Duodenal mucosa (tissue), 2 donors: ENCODE results near the gene PARP6.

Experiments
- H3K27ac ChIP-seq: one replicate; pipeline ENCODE4 v1.7.0; 2013; ENCODE audit warnings: low read depth, low read length
- H3K27me3 ChIP-seq, 2 donors: one replicate each; pipeline ENCODE4 v1.7.0; 2013; ENCODE audit warnings: low read length in 2 of 2, control low read depth in 1 of 2; ENCODE audit not compliant: insufficient read depth in 2 of 2, control insufficient read depth in 1 of 2
- H3K36me3 ChIP-seq, 2 donors: one replicate each; pipeline ENCODE4 v1.7.0; 2013; ENCODE audit warnings: low read length in 2 of 2, control low read depth in 1 of 2; ENCODE audit not compliant: insufficient read depth in 2 of 2, control insufficient read depth in 1 of 2
- H3K4me1 ChIP-seq, 2 donors: one replicate each; pipeline ENCODE4 v1.7.0; 2013; ENCODE audit warnings: low read length in 2 of 2, control low read depth in 1 of 2; ENCODE audit not compliant: insufficient read depth in 2 of 2, control insufficient read depth in 1 of 2
- H3K4me3 ChIP-seq, 2 donors: one replicate each; pipeline ENCODE4 v1.7.0; 2013; ENCODE audit warnings: low read length in 2 of 2, low read depth in 1 of 2
- H3K9ac ChIP-seq, 2 donors: one replicate each; pipeline ENCODE4 v1.7.0; 2013; ENCODE audit warnings: low read length in 2 of 2, low read depth in 1 of 2
- H3K9me3 ChIP-seq, 2 donors: one replicate each; pipeline ENCODE4 v1.7.0; 2013; ENCODE audit warnings: low read length in 2 of 2, control low read depth in 1 of 2; ENCODE audit not compliant: control insufficient read depth in 1 of 2

PARP6 gene

DNA sequence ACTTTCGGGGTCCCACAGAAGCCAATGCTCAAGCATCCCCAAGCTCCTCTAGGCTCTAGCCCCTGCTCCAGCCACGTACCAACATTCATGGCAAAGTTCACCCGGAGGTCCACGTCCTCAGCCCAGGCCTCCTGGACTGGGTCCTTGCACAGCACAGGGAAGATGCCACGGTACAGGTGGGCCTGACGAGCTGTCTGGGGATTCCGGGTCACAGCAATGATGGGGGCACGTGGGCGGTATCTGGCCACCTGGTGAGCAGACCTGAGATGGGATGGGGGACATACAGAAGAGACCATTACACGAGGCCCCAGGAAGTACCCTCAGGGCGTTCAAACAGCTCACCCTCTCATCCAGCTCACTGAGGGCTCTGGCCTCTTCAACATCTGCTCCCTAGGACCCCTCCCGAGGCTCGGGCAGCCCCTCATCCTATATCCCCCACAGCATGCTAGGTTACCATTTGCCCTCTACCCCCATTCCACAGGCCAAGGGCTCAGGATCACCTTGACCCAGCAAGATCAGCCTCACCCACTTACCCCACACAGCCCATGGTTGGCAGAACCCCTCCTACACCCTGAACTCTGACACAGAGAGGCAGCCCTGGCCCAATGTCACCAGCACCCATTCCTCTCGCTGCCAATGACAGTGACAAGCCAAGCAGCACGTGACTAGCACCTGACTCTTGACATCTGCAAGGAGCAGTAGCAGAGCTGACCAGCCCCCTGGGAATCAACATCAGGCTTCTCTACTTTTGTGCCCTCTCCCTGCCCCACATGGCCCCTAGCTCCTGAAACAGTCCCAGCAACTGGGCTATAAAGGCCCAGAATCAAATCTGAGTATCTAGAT lies 71.7 kb downstream of the PARP6 start:
- no peak overlapping the region for H3K27ac ChIP-seq
- H3K36me3 ChIP-seq = peaks cover 45 to 66% of the 10 kb centered on the region in 2 donors
- H3K4me1 ChIP-seq = peaks cover 21 to 29% of the 10 kb centered on the region in 2 donors
- H3K9ac ChIP-seq = no peak overlapping the region
- H3K4me3 ChIP-seq = no peak overlapping the region
- H3K9me3 ChIP-seq = no peaks in the 10 kb centered on the region
- peaks cover 0 to 4% of the 10 kb centered on the region in 2 donors for H3K27me3 ChIP-seq

GRCh38 chr15:72199721-72200212 lies 72.6 kb downstream of the PARP6 start:
- Histone ChIP-seq H3K9ac (no peak overlapping the region), H3K27ac (no peak overlapping the region), H3K36me3 (peaks cover 42 to 58% of the 10 kb centered on the region in 2 donors)

DNA sequence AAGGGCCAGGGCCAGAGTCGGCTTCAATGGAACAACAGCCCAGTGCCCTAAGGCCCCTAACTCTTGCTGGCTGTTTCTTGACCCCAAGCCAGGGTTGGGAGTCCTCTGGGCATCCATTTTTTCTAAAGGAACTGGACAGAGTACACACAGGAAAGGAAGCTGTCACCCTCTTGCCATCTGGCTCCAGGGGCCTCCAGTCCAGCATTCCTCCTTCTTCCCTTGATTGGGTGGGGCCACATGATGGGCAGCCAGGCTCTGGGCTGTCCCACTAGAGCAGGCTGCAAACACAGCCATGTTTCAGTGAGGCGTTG lies 73.2 kb downstream of the PARP6 start:
- Histone ChIP-seq H3K9me3 (no peaks in the 10 kb centered on the region), H3K36me3 (peaks cover 36 to 51% of the 10 kb centered on the region in 2 donors), H3K4me1 (peaks cover 21 to 29% of the 10 kb centered on the region in 2 donors), H3K27me3 (peaks cover 0 to 4% of the 10 kb centered on the region in 2 donors), H3K9ac (no peak overlapping the region), H3K4me3 (no peak overlapping the region), H3K27ac (no peak overlapping the region)

More at GRCh38 chr15:72199721-72200212, 72.6 kb downstream of the PARP6 start:
- Histone ChIP-seq H3K9me3 (no peaks in the 10 kb centered on the region), H3K27me3 (peaks cover 0 to 4% of the 10 kb centered on the region in 2 donors), H3K4me1 (peaks cover 21 to 29% of the 10 kb centered on the region in 2 donors), H3K4me3 (no peak overlapping the region)

DNA sequence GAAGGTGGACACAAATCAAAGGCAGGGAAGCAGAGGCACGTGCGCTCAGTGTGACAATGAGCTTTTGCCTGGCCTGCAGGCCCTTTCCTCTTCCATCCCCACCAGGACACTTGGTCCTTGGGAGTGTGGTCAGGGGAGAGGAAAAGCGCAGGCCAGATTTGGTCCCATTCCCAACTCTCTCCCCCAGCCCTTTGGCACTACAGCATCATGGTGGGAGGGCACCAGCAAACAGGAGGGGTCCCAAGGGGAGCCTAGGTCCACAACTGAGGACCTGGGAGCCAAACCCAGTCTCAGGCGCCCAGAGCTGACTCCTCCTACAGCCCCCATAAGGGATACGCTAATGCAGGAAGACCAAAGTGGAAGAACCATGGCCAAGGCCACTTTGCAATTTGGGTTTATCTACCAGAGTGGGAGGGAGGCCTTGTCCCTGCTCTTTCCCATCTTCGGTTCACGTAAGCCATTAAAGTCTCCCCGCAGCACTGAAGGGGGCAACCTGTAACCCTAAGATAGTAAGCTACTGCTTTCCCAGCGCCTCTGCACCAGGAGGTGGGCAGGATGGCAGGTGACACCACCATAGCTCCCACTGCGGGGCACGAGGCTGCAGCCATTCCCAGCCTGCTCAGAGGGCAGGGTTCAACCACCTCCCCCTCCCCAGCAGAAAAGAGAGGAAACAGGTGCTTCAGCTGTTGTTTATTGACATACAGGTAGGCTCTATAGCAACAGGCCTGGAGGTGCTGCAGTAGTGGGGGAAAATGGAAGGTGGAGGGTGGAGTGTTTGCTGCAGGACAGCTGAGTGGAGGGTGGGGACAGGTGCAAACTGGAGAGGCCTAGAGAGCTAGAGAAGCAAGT lies 73.8 kb downstream of the PARP6 start:
- Histone ChIP-seq H3K36me3 (peaks cover 31 to 46% of the 10 kb centered on the region in 2 donors), H3K9ac (no peak overlapping the region), H3K27me3 (peaks cover 0 to 4% of the 10 kb centered on the region in 2 donors), H3K27ac (no peak overlapping the region), H3K4me3 (no peak overlapping the region), H3K9me3 (no peaks in the 10 kb centered on the region), H3K4me1 (peaks cover 17 to 29% of the 10 kb centered on the region in 2 donors)

GRCh38 chr15:72197460-72198355 lies 74.6 kb downstream of the PARP6 start, which contains the start of gene GRAMD2A:
Gene GRAMD2A, minus strand, starts transcription at chr15:72197787.
- Histone ChIP-seq H3K27ac (no peak within 1 kb of the TSS), H3K36me3 (peaks cover 23 to 37% of the 10 kb centered on the region in 2 donors)

DNA sequence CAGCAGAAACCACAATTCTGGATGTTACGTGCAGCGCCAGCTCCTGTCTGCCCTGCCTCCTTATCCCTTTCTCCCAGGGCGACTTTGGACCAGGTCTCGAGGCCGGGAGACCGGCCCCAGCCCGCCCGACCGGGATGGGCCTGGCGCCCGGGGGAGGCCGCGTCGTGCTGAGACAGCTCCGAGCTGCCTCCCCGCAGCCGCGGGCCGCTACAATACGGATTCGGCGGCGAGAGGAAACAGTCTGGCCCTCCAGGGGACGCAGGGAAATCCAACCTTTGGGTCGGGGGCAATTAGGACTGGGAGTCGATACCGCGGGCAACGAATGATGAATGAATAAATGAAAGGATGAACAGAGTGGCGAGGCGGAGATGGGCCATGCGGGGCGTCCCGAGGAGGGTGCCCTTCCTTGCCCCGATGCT lies 75.3 kb downstream of the PARP6 start:
- peaks cover 0 to 4% of the 10 kb centered on the region in 2 donors for H3K27me3 ChIP-seq
- H3K9me3 ChIP-seq = no peaks in the 10 kb centered on the region
- H3K9ac ChIP-seq = no peak overlapping the region
- H3K27ac ChIP-seq = no peak overlapping the region
- peaks cover 16 to 30% of the 10 kb centered on the region in 2 donors for H3K36me3 ChIP-seq
- peak overlapping the region; percentile 38 to 59 for H3K4me3 ChIP-seq
- peaks cover 10 to 29% of the 10 kb centered on the region in 2 donors for H3K4me1 ChIP-seq

More at GRCh38 chr15:72197460-72198355, 74.6 kb downstream of the PARP6 start, which contains the start of gene GRAMD2A:
- H3K4me1 ChIP-seq = peaks cover 10 to 29% of the 10 kb centered on the region in 2 donors
- peaks cover 0 to 4% of the 10 kb centered on the region in 2 donors for H3K27me3 ChIP-seq
- no peaks in the 10 kb centered on the region for H3K9me3 ChIP-seq
- H3K4me3 ChIP-seq = peak within 1 kb of the TSS; percentile 38 to 59
- H3K9ac ChIP-seq = no peak within 1 kb of the TSS

GRCh38 chr15:72196409-72197040 lies 75.8 kb downstream of the PARP6 start:
- H3K27me3 ChIP-seq = peaks cover 0 to 4% of the 10 kb centered on the region in 2 donors
- peaks cover 13 to 25% of the 10 kb centered on the region in 2 donors for H3K36me3 ChIP-seq
- H3K4me3 ChIP-seq = peak overlapping the region in 1 of 2 donors; percentile 59
- no peak overlapping the region for H3K9ac ChIP-seq
- no peaks in the 10 kb centered on the region for H3K9me3 ChIP-seq
- H3K4me1 ChIP-seq = peaks cover 10 to 27% of the 10 kb centered on the region in 2 donors
- H3K27ac ChIP-seq = no peak overlapping the region

GRCh38 chr15:72195101-72195511 lies 77.2 kb downstream of the PARP6 start:
- H3K36me3 ChIP-seq = peaks cover 5 to 11% of the 10 kb centered on the region in 2 donors
- H3K27me3 ChIP-seq = peaks cover 0 to 4% of the 10 kb centered on the region in 2 donors
- peaks cover 9 to 15% of the 10 kb centered on the region in 2 donors for H3K4me1 ChIP-seq
- no peak overlapping the region for H3K9ac ChIP-seq
- H3K27ac ChIP-seq = no peak overlapping the region
- H3K9me3 ChIP-seq = no peaks in the 10 kb centered on the region
- H3K4me3 ChIP-seq = no peak overlapping the region

GRCh38 chr15:72193836-72194396 lies 78.4 kb downstream of the PARP6 start:
- no peak overlapping the region for H3K4me3 ChIP-seq
- H3K27ac ChIP-seq = no peak overlapping the region
- H3K9me3 ChIP-seq = no peaks in the 10 kb centered on the region
- H3K36me3 ChIP-seq = peaks cover 4 to 5% of the 10 kb centered on the region in 2 donors
- H3K27me3 ChIP-seq = peaks cover 0 to 4% of the 10 kb centered on the region in 2 donors
- no peak overlapping the region for H3K9ac ChIP-seq
- H3K4me1 ChIP-seq = peaks cover 3 to 6% of the 10 kb centered on the region in 2 donors
